Smooth muscle cell (in vitro differentiated cells): Measurements from ENCODE around the gene ARFGAP1. TPM values are rescaled to one million over a fixed set of nuclear protein-coding genes. Genes with fewer than 3 reads are reported as not detected.

Experiments
- DNase-seq: peaks from one replicate; lab custom pipeline; 2025; ENCODE audit not compliant: unreplicated experiment; lab: John Stamatoyannopoulos, UW
- H2AFZ ChIP-seq: fragments of 200-600 bp; sonication (generic); 2 replicates; pipeline ENCODE4 v1.6.0; 2016; ENCODE audit warnings: antibody characterized with exemption, low read depth, mild to moderate bottlenecking
- H3F3A ChIP-seq: fragments of 200-600 bp; sonication (generic); 2 replicates; pipeline ENCODE4 v1.6.0; 2017; ENCODE audit warnings: antibody characterized with exemption, low read depth
- H3K27ac ChIP-seq: fragments of 200-600 bp; sonication (generic); 2 replicates; pipeline ENCODE4 v1.5.1; 2016; ENCODE audit warnings: low read depth, mild to moderate bottlenecking
- H3K27me3 ChIP-seq: fragments of 200-600 bp; sonication (generic); 2 replicates; pipeline ENCODE4 v1.6.1; 2016; ENCODE audit warnings: low read depth, mild to moderate bottlenecking
- H3K36me3 ChIP-seq: fragments of 200-600 bp; sonication (generic); 2 replicates; pipeline ENCODE4 v1.5.1; 2016; ENCODE audit warnings: low read depth
- H3K4me1 ChIP-seq: fragments of 200-600 bp; sonication (generic); 2 replicates; pipeline ENCODE4 v1.5.1; 2016; ENCODE audit warnings: low read depth
- H3K4me2 ChIP-seq: fragments of 200-600 bp; sonication (generic); 2 replicates; pipeline ENCODE4 v1.6.0; 2016; ENCODE audit warnings: mild to moderate bottlenecking
- H3K4me3 ChIP-seq: fragments of 200-600 bp; sonication (generic); 2 replicates; pipeline ENCODE4 v1.5.1; 2016; ENCODE audit warnings: mild to moderate bottlenecking
- H3K79me2 ChIP-seq: fragments of 200-600 bp; sonication (generic); 2 replicates; pipeline ENCODE4 v1.6.0; 2016; ENCODE audit warnings: low read depth, mild to moderate bottlenecking
- H3K9ac ChIP-seq: fragments of 200-600 bp; sonication (generic); 2 replicates; pipeline ENCODE4 v1.6.0; 2016; ENCODE audit warnings: low read depth
- H3K9me3 ChIP-seq: fragments of 200-600 bp; sonication (generic); replicated peaks from 2 replicates; pipeline ENCODE4 v1.5.1; 2016; ENCODE audit warnings: low read depth
- H4K20me1 ChIP-seq: fragments of 200-600 bp; sonication (generic); 2 replicates; pipeline ENCODE4 v1.6.0; 2016; ENCODE audit warnings: low read depth
- CTCF ChIP-seq: fragments of 200-600 bp; sonication (generic); IDR thresholded peaks from 2 replicates; pipeline ENCODE4 v1.5.1; 2017; ENCODE audit warnings: borderline replicate concordance, mild to moderate bottlenecking, antibody characterized with exemption; ENCODE audit not compliant: insufficient read depth, poor library complexity, severe bottlenecking
- WGBS: methylation state at CpG from one replicate; pipeline ENCODE4 v1.1.7; 2016; ENCODE audit warnings: low lambda C conversion rate; 5-methylcytosine and 5-hydroxymethylcytosine counted together
- polyA plus RNA-seq: library from polyadenylated mRNA; unstranded; fragments of >200 nt; fragmentation: Nextera tagmentation; extraction: Ambion mirVana; gene quantifications from 2 replicates; pipeline ENCODE4 v1.2.1, GENCODE V29; 2016
- total RNA-seq: library from RNA; depleted of rRNA; stranded (reverse); fragments of >200 nt; gene quantifications from 2 replicates; pipeline ENCODE4 v1.2.3, GENCODE V29; 2014

ARFGAP1 gene
- total and polyA plus RNA-seq, 2 experiments from 2014 or later: 101 to 169 TPM

GRCh38 chr20:63320616-63321147 is 48.1 kb downstream of the ARFGAP1 start:
- no peak overlapping the region for H3K27ac ChIP-seq
- no peaks in the 10 kb centered on the region for H3K27me3 ChIP-seq
- H3K4me3 ChIP-seq: no peak overlapping the region
- no peak for TF ChIP-seq CTCF
- H4K20me1 ChIP-seq: no peaks in the 10 kb centered on the region
- no peaks in the 10 kb centered on the region for H3K79me2 ChIP-seq
- H2AFZ ChIP-seq: no peak overlapping the region
- H3K4me1 ChIP-seq: no peaks in the 10 kb centered on the region
- H3K36me3 ChIP-seq: no peaks in the 10 kb centered on the region
- no peaks in the 10 kb centered on the region for H3K9me3 ChIP-seq
- WGBS: 82% methylated on average over 10 of the region's 10 CpGs
- H3K9ac ChIP-seq: no peak overlapping the region
- H3K4me2 ChIP-seq: no peak overlapping the region
- no peaks in the 10 kb centered on the region for H3F3A ChIP-seq
- DNase-seq: no peak

- DNase-seq: no peak
- Histone ChIP-seq H3K4me1 (no peaks in the 10 kb centered on the region), H3K36me3 (no peaks in the 10 kb centered on the region), H3F3A (no peaks in the 10 kb centered on the region), H3K27ac (no peak overlapping the region), H4K20me1 (no peaks in the 10 kb centered on the region), H3K79me2 (no peaks in the 10 kb centered on the region), H3K9ac (no peak overlapping the region), H3K9me3 (no peaks in the 10 kb centered on the region), H2AFZ (no peak overlapping the region), H3K27me3 (no peaks in the 10 kb centered on the region), H3K4me3 (no peak overlapping the region), H3K4me2 (no peak overlapping the region)
- WGBS: 86% methylated on average over 13 of the region's 20 CpGs
- TF ChIP-seq CTCF: no peak
These were observed 48.7 kb downstream of the ARFGAP1 start for GRCh38 chr20:63321148-63321831.

GRCh38 chr20:63322146-63322932 is 49.7 kb downstream of the ARFGAP1 start:
- no peaks in the 10 kb centered on the region for H3K36me3 ChIP-seq
- H3K79me2 ChIP-seq: no peaks in the 10 kb centered on the region
- H3K4me3 ChIP-seq: no peak overlapping the region
- no peak overlapping the region for H3K27ac ChIP-seq
- no peaks in the 10 kb centered on the region for H4K20me1 ChIP-seq
- 91% methylated on average over 32 of the region's 34 CpGs for WGBS
- DNase-seq: no peak
- no peaks in the 10 kb centered on the region for H3K27me3 ChIP-seq
- no peaks in the 10 kb centered on the region for H3F3A ChIP-seq
- no peak overlapping the region for H2AFZ ChIP-seq
- no peak overlapping the region for H3K9ac ChIP-seq
- no peaks in the 10 kb centered on the region for H3K9me3 ChIP-seq
- no peak for TF ChIP-seq CTCF
- no peaks in the 10 kb centered on the region for H3K4me1 ChIP-seq
- H3K4me2 ChIP-seq: no peak overlapping the region

- no peaks in the 10 kb centered on the region for H3K27me3 ChIP-seq
- H3K27ac ChIP-seq: no peak overlapping the region
- H2AFZ ChIP-seq: no peak overlapping the region
- H3K4me3 ChIP-seq: no peak overlapping the region
- H3K9me3 ChIP-seq: no peaks in the 10 kb centered on the region
- no peak overlapping the region for H3K4me2 ChIP-seq
- no peaks in the 10 kb centered on the region for H3K36me3 ChIP-seq
- TF ChIP-seq CTCF: no peak
- H3K9ac ChIP-seq: no peak overlapping the region
- 77% methylated on average over 15 of the region's 15 CpGs for WGBS
- no peaks in the 10 kb centered on the region for H3K79me2 ChIP-seq
- no peaks in the 10 kb centered on the region for H3K4me1 ChIP-seq
- H3F3A ChIP-seq: no peaks in the 10 kb centered on the region
- no peaks in the 10 kb centered on the region for H4K20me1 ChIP-seq
- no peak for DNase-seq
These were observed 50.3 kb downstream of the ARFGAP1 start for GRCh38 chr20:63322933-63323273.
